Dermis blood vessel endothelial cell (primary cell): ENCODE data around the gene SSTR3. TPM values are rescaled to one million over a fixed set of nuclear protein-coding genes. Genes with fewer than 3 reads are reported as not detected.
"Not testable (repeated sequence)": the region's sequence is repeated elsewhere in the genome, so short reads cannot be mapped to it uniquely, and the experiment has no call there.

Experiments used
- DNase-seq: peaks from one replicate; pipeline ENCODE4 v3.0.0; 2010
- total RNA-seq: library from RNA; depleted of rRNA; stranded (reverse); fragments of >200 nt; gene quantifications from 2 replicates; pipeline ENCODE4 v1.2.3, GENCODE V29; 2014

SSTR3 gene
- not detected in 2 replicates for total RNA-seq

DNA sequence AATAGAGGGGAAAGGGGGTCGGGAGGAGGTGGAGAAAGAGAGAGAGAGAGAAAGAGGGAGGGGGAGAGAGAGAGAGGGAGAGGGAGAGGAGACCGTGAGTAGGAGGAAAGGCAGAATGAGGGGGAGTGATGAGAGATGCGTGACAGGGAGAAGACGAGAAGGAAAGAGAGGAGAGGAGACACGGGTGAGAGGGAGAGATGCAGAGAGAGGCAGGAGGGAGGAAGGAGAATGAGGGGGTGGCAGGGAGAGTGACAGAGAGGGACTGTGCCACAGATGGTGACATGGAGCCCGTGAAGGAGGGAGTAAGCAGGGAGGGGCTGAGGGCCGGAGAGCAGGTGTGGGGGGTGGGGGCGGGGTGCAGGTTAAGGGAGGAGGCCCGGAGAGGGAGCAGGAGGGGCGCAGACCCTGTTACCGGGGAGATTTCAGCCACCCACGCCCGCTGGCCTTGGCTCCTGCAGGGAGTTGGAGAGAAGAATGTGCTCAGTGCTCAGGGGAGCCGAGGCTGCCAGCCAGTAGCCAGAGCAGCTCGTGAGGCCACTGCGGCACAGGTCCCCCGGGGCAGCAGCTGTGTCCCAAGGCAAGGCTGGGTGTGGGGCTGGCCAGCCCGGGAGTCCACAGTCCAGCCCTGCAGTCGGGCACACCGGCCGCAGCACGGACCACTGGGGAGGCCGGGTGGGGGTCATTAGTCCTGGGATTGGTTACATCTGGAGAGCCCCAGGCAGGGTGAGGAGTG is at the start of gene SSTR3:
Gene SSTR3 (minus strand): TSS at position 304 of the 733 bp plus-strand sequence. CDS start 4,674 bp downstream, outside the sequence.
- DNase-seq = no peak

DNA sequence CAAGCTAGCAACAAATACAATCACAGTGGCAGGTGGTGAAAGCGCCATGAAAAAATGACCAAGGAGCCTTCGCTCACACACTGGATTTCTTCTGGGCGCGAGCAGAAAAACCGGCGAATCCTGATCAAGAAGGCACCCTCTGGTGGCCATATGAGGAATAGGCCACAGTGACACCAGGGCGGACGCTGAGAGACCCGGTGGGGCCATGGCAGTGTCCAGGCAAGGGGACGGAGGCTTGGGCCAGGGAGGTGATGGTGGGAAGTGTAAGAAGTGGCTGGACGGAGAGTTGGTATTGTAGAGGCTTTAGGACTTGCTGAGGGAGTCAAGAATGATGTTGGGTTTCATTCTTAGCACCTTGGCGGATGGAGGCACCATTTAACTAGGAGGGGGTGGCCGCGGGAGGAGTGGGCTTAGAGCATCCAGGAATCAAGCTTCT is 48.6 kb upstream of the SSTR3 start:
- peak; percentile 77 for DNase-seq

DNA sequence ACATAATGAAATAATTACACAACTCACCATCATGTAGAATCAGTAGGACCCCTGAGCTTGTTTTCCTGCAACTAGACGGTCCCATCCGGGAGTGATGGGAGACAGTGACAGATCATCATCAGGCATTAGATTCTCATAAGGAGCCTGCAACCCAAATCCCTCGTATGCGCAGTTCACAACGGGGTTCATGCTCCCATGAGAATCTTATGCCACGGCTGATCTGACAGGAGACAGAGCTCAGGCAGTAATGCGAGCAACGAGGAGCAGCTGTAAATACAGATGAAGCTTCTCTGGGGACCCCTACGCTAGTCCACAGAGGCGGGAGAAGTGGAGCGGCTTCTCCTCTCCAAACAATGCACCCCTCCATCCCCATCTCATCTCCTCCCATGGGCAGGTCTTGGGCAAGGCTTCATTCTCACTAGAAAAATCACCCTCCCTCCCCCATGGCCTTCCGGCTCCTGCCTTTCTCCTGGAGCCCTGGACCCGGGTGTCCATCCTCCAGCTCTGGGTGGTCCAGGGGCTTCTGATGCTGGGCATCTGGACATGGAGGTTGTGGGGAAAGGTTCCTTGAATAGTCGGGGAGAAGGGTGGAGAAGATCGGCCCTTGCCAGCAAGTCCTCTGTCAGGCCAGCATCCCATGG is 48.0 kb upstream of the SSTR3 start:
- no peak for DNase-seq

DNA sequence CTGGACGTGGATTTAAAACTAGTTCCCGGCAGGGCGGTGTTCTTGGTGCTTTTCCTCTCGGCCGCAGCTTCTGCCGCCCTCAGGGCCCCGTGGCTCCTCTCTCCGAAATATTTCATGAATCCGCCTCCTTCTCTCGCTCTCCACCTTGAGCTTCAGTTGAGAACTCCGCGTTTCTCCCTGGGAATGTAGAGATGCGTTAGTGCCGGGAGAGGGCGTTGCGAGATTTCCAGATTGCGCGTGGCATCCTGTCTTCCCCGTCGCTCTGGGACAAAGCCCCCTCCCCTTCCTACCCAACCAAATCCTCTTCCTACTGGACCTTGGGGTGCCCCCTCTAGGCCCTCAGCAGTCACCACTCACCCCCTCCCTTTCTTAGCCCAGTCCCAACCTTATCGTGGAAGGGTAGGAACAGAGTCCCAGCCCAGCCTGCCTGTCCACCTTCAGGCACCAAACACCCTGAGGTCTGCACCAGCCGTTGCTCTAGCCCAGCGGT is 47.3 kb upstream of the SSTR3 start:
- DNase-seq = peak; percentile 81

GRCh38 chr22:37258753-37259401 is 46.6 kb upstream of the SSTR3 start:
- DNase-seq = no peak

GRCh38 chr22:37258005-37258752 is 45.9 kb upstream of the SSTR3 start:
- DNase-seq = no peak

DNA sequence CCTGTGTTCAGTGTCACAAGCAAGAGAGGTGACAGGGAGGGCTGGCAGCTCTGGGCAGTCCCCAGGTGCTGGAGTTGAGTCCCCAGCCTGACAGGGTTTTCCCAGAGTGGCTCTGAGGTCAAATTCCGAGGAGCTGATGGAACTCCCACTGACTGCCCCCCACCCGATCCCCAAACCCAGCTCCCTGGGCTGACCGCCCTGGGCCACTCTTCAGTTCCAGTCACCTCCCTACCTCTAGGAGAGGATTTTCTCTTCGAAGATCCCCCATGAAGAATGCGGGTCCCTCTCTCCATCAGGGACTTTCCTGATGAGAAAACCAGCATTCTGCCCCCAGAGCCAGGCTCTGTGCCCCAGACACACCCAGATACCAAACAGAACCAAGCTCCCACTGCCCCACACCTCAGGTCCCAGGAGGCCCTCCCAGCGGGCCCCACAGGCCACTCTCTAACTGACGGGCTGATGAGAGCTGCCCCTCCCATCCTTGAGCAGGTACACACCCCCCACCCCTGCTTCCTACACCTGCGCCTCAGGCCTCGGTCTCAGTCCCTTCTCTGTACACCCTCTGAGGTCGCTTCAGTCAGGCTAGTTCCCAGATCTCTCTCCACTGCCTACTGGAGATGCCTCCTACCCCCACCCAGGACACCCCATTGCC is 43.9 kb upstream of the SSTR3 start:
- no peak for DNase-seq

GRCh38 chr22:37255558-37256006 is 43.3 kb upstream of the SSTR3 start:
- no peak for DNase-seq

DNA sequence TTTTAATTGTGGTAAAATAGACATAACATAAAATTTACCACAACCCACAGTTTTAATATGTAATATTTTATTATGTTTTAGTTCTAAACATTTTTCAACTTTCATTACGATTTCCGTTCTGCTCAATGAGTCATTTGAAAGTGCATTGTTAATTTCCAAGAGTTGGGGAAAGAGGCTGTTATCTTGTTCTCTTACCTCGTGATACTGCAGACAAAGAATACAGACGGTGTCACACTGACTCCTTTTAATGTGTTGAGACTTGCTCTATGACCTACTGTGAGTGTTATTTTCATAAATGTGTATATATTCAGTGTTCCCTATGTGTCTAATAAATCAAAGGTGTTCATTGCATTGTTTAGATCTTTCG is 42.6 kb upstream of the SSTR3 start:
- peak; percentile 91 for DNase-seq

GRCh38 chr22:37254209-37254866 is 42.1 kb upstream of the SSTR3 start:
- peak; percentile 83 for DNase-seq

DNA sequence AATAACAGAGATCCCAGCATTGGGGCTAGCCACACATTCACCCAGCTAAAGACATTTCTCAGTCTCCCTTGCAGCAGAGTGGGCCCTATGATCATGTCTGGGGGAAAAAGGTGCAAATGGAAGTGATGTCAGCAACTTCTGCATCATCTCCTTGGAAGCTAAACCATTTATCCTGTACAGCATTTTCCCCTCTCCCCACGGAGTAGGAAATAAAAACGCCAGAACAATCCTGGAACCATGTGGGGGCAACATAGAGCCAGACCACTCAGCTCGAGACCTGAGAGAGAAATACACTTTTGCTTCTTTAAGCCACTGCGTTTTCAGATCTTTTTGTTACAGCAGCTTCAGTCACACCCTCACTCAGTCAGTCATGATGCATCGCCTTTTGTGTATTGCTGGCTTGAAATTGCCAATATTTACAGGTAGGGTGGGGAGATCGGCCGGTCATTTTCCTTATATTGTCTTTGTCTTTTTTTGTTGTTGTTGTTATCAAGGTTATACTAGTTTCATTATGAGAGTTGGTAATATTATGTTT is 40.9 kb upstream of the SSTR3 start:
- peak; percentile 50 for DNase-seq

- DNase-seq = not testable (repeated sequence)
Observed at GRCh38 chr22:37251836-37252235, 39.6 kb upstream of the SSTR3 start.

- no peak for DNase-seq
Observed at GRCh38 chr22:37249986-37250385, 37.7 kb upstream of the SSTR3 start.

GRCh38 chr22:37248251-37248650 is 36.0 kb upstream of the SSTR3 start:
- DNase-seq = no peak

DNA sequence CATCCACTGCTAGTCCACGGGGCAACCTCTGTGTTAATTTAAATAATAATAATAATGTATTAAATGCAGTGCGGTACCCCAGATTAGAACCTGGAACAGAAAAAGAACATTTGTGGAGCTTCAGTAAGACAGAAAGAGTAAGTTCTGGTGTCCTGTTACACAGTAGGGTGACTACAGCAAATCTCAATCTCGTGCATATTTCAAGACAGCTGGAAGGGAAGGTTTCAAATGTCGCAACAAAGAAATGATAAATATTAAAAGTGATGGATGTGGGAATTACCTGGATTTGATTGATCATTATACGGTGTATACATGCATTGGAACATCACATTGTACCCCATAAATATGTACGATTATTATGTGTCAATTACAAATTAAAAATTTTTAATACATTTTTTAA is 33.5 kb upstream of the SSTR3 start:
- DNase-seq = no peak

- DNase-seq = no peak
Observed at GRCh38 chr22:37244922-37245722, 32.8 kb upstream of the SSTR3 start.

DNA sequence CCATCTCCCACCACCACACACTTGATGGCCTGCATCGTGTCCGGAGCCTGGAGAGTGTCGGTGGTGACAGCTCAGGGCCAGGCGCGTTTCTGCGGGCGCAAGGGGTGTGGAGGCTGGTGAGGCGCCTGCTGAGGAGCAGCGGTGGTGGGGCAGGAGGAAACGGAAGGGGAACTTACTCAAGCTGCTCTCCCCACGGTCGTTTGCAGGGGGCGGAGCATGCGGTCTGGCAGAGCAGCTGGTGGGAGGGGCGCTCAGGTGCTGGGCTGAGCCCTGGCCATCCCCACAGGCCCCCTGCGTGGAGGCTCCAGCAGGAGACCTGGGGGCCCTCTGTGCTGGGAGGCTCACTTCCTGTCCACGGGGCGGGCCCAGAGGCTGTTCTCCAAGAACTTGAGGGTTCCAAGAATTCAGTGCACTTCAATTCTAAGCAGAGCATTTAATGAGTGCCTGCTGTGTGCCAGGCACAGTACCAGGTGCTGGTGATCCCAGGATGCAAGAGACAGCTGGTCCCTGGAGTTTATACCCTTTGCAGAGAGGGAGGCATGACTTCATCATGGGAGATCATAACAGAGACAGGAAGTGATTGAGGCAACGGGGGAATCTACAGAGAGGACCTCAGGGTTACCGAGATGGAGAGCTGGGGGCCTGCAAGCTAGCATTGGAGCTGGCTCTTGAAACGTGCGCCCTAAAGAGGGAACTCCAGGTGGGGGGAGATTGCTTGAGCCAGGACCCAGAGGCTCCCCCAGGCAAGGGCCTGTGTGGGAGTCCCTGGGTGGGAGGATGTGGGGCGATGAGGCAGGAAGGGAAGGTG is 32.0 kb upstream of the SSTR3 start, which contains the start of gene RAC2:
Gene RAC2 (minus strand): TSS at position 156 of the 808 bp plus-strand sequence. CDS start 121 bp downstream, at position 35.
- DNase-seq = peak; percentile 82

- DNase-seq = no peak
Observed at GRCh38 chr22:37243402-37244113, 31.3 kb upstream of the SSTR3 start.
